ENCODE data around the gene KAZN.

GRCh38 chr1:14824314-14824915 is 225.9 kb downstream of the KAZN start:
- TF ChIP-seq CHD2 (IDR thresholded peaks at IDR 0.05; ENCODE audit: low read length) (no peak), SRF (IDR thresholded peaks at IDR 0.05; ENCODE audit: low read depth, low read length) (no peak), SP1 (IDR thresholded peaks at IDR 0.05; ENCODE audit: low read depth, low read length) (no peak), SIN3A (conservative IDR thresholded peaks at IDR 0.05 in 1 of 2, IDR thresholded peaks at IDR 0.05 in 1 of 2; ENCODE audit: low read depth in 1 of 2, low read length in 2 of 2) (no peak), RBBP5 (IDR thresholded peaks at IDR 0.05; ENCODE audit: borderline replicate concordance, low read depth, low read length) (no peak)
- TF ChIP-seq, protein P1, sequence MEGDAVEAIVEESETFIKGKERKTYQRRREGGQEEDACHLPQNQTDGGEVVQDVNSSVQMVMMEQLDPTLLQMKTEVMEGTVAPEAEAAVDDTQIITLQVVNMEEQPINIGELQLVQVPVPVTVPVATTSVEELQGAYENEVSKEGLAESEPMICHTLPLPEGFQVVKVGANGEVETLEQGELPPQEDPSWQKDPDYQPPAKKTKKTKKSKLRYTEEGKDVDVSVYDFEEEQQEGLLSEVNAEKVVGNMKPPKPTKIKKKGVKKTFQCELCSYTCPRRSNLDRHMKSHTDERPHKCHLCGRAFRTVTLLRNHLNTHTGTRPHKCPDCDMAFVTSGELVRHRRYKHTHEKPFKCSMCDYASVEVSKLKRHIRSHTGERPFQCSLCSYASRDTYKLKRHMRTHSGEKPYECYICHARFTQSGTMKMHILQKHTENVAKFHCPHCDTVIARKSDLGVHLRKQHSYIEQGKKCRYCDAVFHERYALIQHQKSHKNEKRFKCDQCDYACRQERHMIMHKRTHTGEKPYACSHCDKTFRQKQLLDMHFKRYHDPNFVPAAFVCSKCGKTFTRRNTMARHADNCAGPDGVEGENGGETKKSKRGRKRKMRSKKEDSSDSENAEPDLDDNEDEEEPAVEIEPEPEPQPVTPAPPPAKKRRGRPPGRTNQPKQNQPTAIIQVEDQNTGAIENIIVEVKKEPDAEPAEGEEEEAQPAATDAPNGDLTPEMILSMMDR (IDR thresholded peaks at IDR 0.05; ENCODE audit: control extremely low read depth in 1 of 3, insufficient read depth in 1 of 3, low read depth in 1 of 3, low read length in 3 of 3) = no peak
